ENCODE measurements around the gene NEK1. TPM values are rescaled to one million over a fixed set of nuclear protein-coding genes. Genes with fewer than 3 reads are reported as not detected.

NEK1 gene
- total RNA-seq, 1 experiment from 2014 or later, result 8.7 TPM

GRCh38 chr4:169619518-169619957 lies 7.2 kb upstream of the NEK1 start:
- DNase-seq, result peak; percentile 69 to 72
- peak; percentile 57 to 58 for TF ChIP-seq CTCF (IDR thresholded peaks at IDR 0.05; ENCODE audit: insufficient read depth in 1 of 2, low read depth in 1 of 2, low read length in 1 of 2, severe bottlenecking in 1 of 2, unreplicated experiment in 1 of 2)
- H3K27ac Mint-ChIP-seq (ENCODE audit: unreplicated experiment), result peak overlapping the region; percentile 95
- CTCF ChIA-PET, result interaction anchor here (0.7 to 1.0 kb wide), 2 partner anchors 40 to 609 kb away, joined by 3 to 4 read pairs; partner anchors contain the start of gene CBR4
- peak overlapping the region; percentile 84 for H3K4me3 Mint-ChIP-seq (ENCODE audit: unreplicated experiment)
- H3K27me3 Mint-ChIP-seq (ENCODE audit: insufficient read depth, unreplicated experiment), result no peaks in the 10 kb centered on the region
- Histone ChIP-seq H3K4me1 (peaks cover 19% of the 10 kb centered on the region), H3K36me3 (ENCODE audit: control insufficient read depth, insufficient read depth, low read length) (no peaks in the 10 kb centered on the region), H3K27me3 (replicated peaks; ENCODE audit: control insufficient read depth, insufficient read depth, low read length) (no peaks in the 10 kb centered on the region), H3K4me3 (ENCODE audit: low read depth, low read length) (peak overlapping the region; percentile 62), H3K9me3 (no peaks in the 10 kb centered on the region)
- no peaks in the 10 kb centered on the region for H3K4me1 Mint-ChIP-seq (ENCODE audit: low read depth, unreplicated experiment)
- intact Hi-C loops (cut with micrococcal nuclease; ENCODE audit: unreplicated experiment), result no loop called here
- BruUV-seq (replicated peaks), result TSS peak; percentile 95
- no peaks in the 10 kb centered on the region for H3K9me3 Mint-ChIP-seq (ENCODE audit: unreplicated experiment)
- POLR2A ChIA-PET, result interaction anchor here (0.5 to 2.2 kb wide), 4 partner anchors 8 to 49 kb away, joined by 3 to 19 read pairs (median 4); partner anchors contain the start of gene NEK1
- H3K36me3 Mint-ChIP-seq (ENCODE audit: insufficient read depth, unreplicated experiment), result peaks cover 9% of the 10 kb centered on the region

- no TSS peak for BruUV-seq (replicated peaks)
- peaks cover 19% of the 10 kb centered on the region for H3K4me1 ChIP-seq
- POLR2A ChIA-PET, result interaction anchor here (2.2 kb wide), 1 partner anchor 41 kb away, joined by 19 read pairs; no protein-coding TSS in a partner anchor
Observed at GRCh38 chr4:169618986-169619385, 6.6 kb upstream of the NEK1 start.

GRCh38 chr4:169618286-169618685 lies 5.9 kb upstream of the NEK1 start:
- H3K4me3 ChIP-seq (ENCODE audit: low read depth, low read length), result no peak overlapping the region
- peaks cover 22% of the 10 kb centered on the region for H3K4me1 ChIP-seq
- no peaks in the 10 kb centered on the region for H3K9me3 ChIP-seq
- no peaks in the 10 kb centered on the region for H3K4me1 Mint-ChIP-seq (ENCODE audit: low read depth, unreplicated experiment)
- ChIA-PET POLR2A (no interaction called here), CTCF (interaction anchor here (1.0 kb wide), 1 partner anchor 41 kb away, joined by 4 read pairs; no protein-coding TSS in a partner anchor)
- no TSS peak for BruUV-seq (replicated peaks)
- DNase-seq, result no peak
- peaks cover 9% of the 10 kb centered on the region for H3K36me3 Mint-ChIP-seq (ENCODE audit: insufficient read depth, unreplicated experiment)
- no peak for TF ChIP-seq CTCF (IDR thresholded peaks at IDR 0.05; ENCODE audit: insufficient read depth in 1 of 2, low read depth in 1 of 2, low read length in 1 of 2, severe bottlenecking in 1 of 2, unreplicated experiment in 1 of 2)
- H3K9me3 Mint-ChIP-seq (ENCODE audit: unreplicated experiment), result no peaks in the 10 kb centered on the region
- no peak overlapping the region for H3K4me3 Mint-ChIP-seq (ENCODE audit: unreplicated experiment)
- no peaks in the 10 kb centered on the region for H3K27me3 Mint-ChIP-seq (ENCODE audit: insufficient read depth, unreplicated experiment)
- intact Hi-C loops (cut with micrococcal nuclease; ENCODE audit: unreplicated experiment), result no loop called here
- no peak overlapping the region for H3K27ac Mint-ChIP-seq (ENCODE audit: unreplicated experiment)
- H3K36me3 ChIP-seq (ENCODE audit: control insufficient read depth, insufficient read depth, low read length), result no peaks in the 10 kb centered on the region
- no peaks in the 10 kb centered on the region for H3K27me3 ChIP-seq (replicated peaks; ENCODE audit: control insufficient read depth, insufficient read depth, low read length)

More at GRCh38 chr4:169618986-169619385, 6.6 kb upstream of the NEK1 start:
- CTCF ChIA-PET, result interaction anchor here (1.0 kb wide), 1 partner anchor 40 kb away, joined by 4 read pairs; no protein-coding TSS in a partner anchor
- Histone ChIP-seq H3K36me3 (ENCODE audit: control insufficient read depth, insufficient read depth, low read length) (no peaks in the 10 kb centered on the region), H3K27me3 (replicated peaks; ENCODE audit: control insufficient read depth, insufficient read depth, low read length) (no peaks in the 10 kb centered on the region), H3K4me3 (ENCODE audit: low read depth, low read length) (peak overlapping the region; percentile 62), H3K9me3 (no peaks in the 10 kb centered on the region)
- no peak for DNase-seq
- Mint-ChIP-seq H3K9me3 (ENCODE audit: unreplicated experiment) (no peaks in the 10 kb centered on the region), H3K4me3 (ENCODE audit: unreplicated experiment) (peak overlapping the region; percentile 84), H3K36me3 (ENCODE audit: insufficient read depth, unreplicated experiment) (peaks cover 9% of the 10 kb centered on the region), H3K4me1 (ENCODE audit: low read depth, unreplicated experiment) (no peaks in the 10 kb centered on the region), H3K27ac (ENCODE audit: unreplicated experiment) (peak overlapping the region; percentile 95), H3K27me3 (ENCODE audit: insufficient read depth, unreplicated experiment) (no peaks in the 10 kb centered on the region)
- intact Hi-C loops (cut with micrococcal nuclease; ENCODE audit: unreplicated experiment), result no loop called here
- TF ChIP-seq CTCF (IDR thresholded peaks at IDR 0.05; ENCODE audit: insufficient read depth in 1 of 2, low read depth in 1 of 2, low read length in 1 of 2, severe bottlenecking in 1 of 2, unreplicated experiment in 1 of 2), result no peak
